Skin epidermis (tissue), 12 donors: ENCODE data around the gene ACIN1.

Experiments
- H3K27ac ChIP-seq, 21 experiments: fragments of 200-600 bp; sonication (generic) in 11 of 21; one replicate each; pipeline ENCODE4 v1.5.0; 2020; ENCODE audit warnings: mild to moderate bottlenecking in 3 of 21, inconsistent platforms in 2 of 21, moderate library complexity in 2 of 21
- H3K4me3 ChIP-seq, 7 experiments: fragments of 200-600 bp; sonication (generic) in 2 of 7; one replicate each; pipeline ENCODE4 v1.5.0; 2020; ENCODE audit warnings: inconsistent platforms in 2 of 7, mild to moderate bottlenecking in 2 of 7, moderate library complexity in 1 of 7

ACIN1 gene

GRCh38 chr14:23067847-23068788 lies 26.8 kb downstream of the ACIN1 start:
- Histone ChIP-seq H3K4me3 (no peak overlapping the region), H3K27ac (peak overlapping the region in 1 of 21 experiments; percentile 5)

DNA sequence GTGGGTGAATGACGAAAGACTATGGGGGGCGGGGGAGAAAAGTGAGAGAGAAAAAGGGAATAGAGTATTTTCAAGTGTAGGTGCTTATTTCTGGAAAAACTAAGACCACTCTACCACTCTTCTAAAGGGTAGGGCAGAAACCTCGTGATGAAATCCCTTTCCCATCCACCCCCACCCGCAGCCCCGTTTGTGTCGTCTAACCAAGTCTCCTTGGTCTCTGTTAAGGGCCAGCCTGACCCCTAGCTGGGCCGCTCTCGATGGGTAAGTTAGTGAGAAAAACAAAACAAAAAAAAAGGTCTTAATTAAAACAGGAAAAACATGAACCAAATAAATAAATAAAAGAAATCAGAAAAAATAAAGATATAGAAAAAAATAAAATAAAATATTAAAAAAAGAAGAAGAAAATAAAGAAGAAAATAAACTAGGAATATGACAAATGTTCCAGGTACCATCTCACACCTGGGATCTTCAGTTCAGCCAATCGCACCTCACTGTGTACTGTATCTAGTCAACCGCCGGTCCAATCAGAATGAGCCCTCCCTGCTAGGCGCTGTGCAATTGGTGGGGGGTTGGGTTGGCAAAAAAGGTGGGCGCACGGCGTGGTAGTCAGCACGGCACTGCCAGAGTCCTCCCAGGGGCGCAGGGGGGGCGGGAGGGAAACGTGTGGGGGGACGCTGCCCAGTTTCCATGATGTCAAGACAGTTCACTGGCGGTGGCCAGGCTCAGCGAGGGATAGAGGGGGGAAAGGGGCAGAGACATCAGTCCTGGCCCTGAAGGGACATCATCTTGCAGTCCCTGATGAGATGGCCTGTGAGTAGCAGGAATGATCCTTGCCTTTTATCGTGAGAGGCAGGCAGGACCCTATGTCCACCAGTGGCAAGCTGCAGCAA lies 27.8 kb downstream of the ACIN1 start:
- no peak overlapping the region for H3K27ac ChIP-seq
- H3K4me3 ChIP-seq, result no peak overlapping the region

GRCh38 chr14:23066368-23066767 lies 28.6 kb downstream of the ACIN1 start:
- H3K4me3 ChIP-seq, result no peak overlapping the region
- peak overlapping the region in 1 of 21 experiments; percentile 1 for H3K27ac ChIP-seq

DNA sequence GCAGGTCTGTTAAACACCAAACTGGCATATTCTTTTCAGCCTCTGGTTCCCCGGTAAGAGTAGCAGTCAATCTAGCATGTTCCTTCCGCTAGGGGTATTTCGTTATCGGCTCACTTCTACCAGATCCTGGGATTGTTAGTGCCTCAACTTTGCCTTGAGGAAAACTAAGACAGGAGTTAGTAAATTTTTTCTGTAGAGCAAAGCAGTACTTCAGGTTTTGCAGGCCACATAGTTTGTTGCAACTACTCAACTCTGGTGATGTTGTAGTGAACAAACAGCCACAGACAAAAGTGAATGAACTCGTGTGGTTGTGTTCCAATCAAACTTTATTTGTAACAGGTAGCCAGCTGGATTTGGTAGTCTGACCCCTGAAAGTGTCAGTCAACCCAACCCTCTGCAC lies 31.3 kb downstream of the ACIN1 start:
- Histone ChIP-seq H3K27ac (no peak overlapping the region), H3K4me3 (no peak overlapping the region)

GRCh38 chr14:23062002-23062401 lies 32.9 kb downstream of the ACIN1 start:
- peak overlapping the region in 2 of 21 experiments; percentile 17 to 40 for H3K27ac ChIP-seq
- H3K4me3 ChIP-seq, result no peak overlapping the region

DNA sequence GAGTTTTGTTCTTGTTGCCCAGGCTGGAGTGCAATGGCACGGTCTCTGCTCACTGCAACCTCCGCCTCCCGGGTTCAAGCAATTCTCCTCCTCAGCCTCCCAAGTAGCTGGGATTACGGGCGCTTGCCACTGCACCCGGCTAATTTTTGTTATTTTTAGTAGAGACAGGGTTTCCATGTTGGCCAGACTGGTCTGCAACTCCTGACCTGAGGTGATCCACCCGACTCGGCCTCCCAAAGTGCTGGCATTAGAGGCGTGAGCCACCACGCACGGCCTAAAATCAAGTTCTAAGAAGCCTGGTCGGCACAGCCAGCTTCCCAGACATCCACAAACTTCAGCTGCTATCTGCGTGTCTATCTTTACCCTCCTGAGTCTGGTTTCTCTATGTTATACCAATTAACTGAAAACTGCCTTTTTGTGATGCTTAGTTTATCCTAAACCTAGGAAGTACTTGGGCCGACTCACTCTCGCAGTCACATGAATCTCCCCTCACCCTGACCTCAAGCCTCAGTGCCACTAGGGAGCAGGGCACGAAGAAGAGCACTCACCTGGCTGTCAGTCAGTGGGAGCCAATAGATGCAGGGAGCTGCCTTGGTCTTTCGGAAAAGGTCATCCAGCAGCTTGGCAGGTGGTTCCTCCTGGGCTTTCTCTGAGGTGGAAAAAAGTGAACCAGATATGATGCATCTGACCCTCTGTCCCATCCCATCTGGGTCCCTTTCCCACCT lies 34.2 kb downstream of the ACIN1 start:
- Histone ChIP-seq H3K27ac (peak overlapping the region in 1 of 21 experiments; percentile 7), H3K4me3 (no peak overlapping the region)

DNA sequence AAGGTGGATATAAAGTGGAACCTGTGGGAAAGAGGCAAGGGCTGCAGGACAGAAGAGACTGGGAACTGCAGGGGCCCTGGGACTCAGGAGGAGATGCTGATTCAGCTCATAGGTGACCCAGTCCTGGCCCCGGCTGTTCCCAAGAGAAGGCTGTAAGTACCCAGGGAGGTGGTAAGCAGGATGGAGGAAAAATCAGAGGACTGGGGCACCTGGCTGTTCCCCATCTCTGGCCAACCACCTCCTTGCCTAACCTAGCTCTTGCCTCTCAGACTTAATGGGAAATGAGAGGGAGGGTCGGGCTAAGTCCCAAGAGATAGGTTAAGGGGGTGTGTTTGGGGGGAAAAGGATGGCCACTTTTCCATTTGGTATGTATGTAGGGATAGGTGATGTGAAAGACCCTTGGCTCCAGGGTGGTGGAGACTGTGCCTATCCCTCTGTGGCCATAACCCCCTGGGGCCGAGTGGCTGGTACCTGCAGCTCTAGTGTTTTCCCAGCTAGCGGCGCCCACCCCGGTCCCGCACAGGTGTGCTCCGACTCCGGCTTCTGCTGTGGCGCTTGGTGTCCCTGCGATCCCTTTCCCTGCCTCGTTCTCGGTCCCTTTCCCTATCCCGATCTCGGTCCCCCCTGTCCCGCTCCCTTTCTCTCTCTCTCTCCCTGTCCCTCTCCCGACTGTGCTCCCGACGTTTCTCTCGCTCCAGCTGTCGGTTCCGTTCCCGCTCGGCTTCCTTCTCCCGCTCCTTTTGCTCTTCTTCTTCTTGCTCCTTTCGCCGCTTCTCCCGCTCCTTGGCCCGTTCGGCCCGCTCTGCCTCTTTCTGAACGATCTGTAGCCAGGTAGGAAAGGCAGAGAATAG lies 36.1 kb downstream of the ACIN1 start:
- Histone ChIP-seq H3K27ac (peak overlapping the region in 1 of 21 experiments; percentile 65), H3K4me3 (no peak overlapping the region)

GRCh38 chr14:23057757-23058653 lies 36.9 kb downstream of the ACIN1 start:
- peak overlapping the region; percentile 58 to 77 (median 62) for H3K4me3 ChIP-seq
- peak overlapping the region in 14 of 21 experiments; percentile 9 to 79 (median 56) for H3K27ac ChIP-seq

GRCh38 chr14:23056956-23057756 lies 37.8 kb downstream of the ACIN1 start, which contains the start of gene CDH24:
Gene CDH24, minus strand, starts transcription at chr14:23057520. Its CDS starts 1,787 bp downstream, at chr14:23055733.
- H3K4me3 ChIP-seq, result peak within 1 kb of the TSS; percentile 58 to 77 (median 62)
- H3K27ac ChIP-seq, result peak within 1 kb of the TSS in 17 of 21 experiments; percentile 9 to 80 (median 59)

DNA sequence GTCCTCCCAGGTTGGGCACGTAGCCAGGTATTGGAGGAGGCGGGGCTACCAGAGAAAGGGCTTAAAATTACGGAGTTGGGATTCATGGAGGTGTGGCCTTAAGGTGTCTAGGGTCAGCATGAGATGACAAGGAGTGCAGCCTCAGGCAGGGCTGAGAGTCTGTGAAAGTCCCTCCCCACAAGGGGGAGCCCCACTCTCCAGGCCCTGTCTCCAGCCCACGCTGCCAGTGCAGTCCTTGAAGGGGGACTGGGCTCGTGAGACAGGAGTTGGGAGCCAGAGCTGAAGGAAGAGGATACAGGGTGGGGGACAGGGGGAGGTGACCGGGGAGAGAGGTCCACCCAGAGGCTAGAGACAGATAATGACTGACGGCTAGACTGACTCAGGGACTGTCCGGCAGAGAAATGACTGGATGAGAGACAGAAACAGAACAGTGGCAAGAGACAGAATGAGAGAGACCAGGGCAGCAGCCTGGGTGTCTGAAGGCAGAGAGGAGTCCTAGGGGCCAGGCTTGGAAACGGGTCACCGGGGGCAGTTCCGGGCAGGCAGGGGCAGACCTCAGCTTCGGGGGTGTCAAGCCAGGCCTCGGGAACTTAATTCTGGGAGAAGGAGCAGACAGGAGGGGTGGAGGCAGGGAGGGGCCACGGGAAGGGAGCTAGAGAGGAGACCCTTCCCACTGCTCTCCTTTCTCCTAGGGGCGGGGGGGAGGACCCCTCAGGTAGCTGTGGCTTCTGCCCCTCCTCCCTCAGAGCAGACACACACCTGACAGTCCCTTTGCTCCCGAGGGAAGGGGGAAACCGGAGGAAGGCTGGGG lies 38.6 kb downstream of the ACIN1 start:
- H3K27ac ChIP-seq, result peak overlapping the region in 3 of 21 experiments; percentile 32 to 70 (median 62)
- H3K4me3 ChIP-seq, result peak overlapping the region in 6 of 7 experiments; percentile 58 to 77 (median 62)

DNA sequence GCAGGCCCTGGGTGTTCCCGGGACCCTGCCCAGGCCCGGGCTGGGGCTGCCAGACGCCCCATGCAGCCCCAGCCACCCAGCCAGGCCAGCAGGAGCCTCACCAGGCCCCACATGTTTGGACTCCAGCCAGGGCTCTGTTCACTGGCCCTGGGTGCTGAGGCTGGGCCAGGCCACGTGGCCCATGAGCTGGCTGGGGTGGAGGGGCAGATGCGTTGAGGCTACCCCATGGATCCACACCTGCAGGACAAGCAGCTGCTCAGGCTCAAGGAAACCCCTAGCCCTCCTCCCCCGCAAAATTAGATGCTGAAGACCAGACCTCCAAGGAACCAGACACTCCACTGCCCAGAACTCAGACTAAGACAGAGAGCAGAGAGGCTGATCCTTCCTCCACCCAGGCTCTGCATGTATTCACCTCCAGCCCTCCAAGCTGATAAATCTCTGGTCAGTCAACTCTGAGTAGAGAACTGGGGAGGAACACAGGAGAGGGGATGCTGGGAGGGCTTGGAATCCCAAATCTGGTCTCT lies 39.3 kb downstream of the ACIN1 start:
- Histone ChIP-seq H3K4me3 (no peak overlapping the region), H3K27ac (no peak overlapping the region)

DNA sequence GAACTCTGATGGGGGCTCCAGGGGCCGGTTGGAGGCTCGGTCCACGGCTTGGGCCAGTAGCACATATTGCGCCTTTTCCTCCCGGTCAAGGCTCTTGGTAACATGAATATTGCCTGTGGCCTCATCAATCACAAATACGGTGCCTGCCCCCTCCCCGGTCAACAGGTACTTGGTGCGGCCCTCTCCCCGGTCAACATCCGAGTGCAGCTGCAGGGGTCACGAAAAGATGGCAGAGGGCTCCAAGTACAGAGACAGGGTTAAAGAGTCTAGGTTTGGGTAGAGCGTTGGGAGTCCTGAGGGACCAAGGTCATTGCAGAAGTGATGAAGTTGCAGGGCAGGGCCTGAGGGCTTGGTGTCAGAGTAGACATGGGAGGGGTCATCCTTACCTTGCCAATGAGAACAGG lies 39.8 kb downstream of the ACIN1 start:
- H3K27ac ChIP-seq, result no peak overlapping the region
- no peak overlapping the region for H3K4me3 ChIP-seq

DNA sequence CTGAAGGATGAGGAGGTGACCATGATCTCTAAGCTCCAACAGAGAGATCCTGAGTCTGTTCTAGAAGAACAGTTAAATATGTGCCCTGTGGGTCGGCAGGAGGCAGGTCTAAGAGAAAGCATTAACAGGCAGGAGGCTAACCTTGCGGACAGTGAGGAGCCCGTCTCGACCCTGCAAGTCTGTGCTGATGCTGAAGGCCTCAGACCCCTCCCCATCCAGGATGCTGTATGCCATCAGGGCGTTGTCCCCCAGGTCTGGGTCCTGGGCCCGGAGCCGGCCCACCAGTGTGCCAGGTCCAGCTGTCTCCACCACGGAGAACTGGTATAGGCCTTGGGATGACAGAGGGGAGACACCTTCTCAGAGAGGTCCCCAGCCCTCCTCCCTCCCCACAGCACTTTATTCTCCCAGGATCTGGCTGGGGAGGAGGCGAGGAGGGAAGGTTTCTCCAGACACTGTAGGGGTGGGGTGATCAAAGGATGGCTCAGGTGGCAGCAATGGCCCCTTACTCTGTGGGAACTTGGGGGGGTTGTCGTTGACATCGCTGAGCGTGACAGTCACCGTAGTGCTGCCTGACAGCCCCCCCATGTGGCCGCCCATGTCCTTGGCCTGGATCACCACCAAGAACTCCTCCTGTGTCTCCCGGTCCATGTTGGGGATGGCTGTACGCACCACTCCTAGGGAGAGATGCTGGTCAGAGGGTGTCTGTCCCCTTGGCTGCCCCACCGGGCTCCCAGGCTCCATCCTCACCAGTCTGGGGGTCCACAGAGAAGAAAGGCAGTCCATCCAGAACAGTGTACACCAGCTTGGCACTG lies 40.7 kb downstream of the ACIN1 start:
- Histone ChIP-seq H3K4me3 (no peak overlapping the region), H3K27ac (no peak overlapping the region)

DNA sequence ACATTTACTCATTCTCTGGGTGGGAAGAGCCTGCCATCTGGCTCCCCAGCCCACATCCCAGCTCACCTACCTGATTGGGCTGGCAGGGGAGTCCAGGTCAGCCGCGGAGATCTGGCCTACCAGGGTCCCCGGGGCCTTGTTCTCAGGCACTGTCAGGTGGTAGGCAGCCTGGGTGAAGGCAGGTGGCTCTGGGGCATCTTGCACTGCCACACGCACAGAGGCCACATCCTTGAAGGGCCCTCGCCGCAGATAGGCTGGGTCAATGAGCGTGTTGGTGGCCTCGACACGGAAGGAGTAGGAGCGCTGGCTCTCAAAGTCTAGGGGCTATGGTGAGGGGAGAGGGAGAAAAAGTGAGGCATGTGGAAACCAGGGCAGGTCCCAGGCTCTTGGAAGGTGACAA lies 41.5 kb downstream of the ACIN1 start:
- H3K4me3 ChIP-seq, result no peak overlapping the region
- H3K27ac ChIP-seq, result no peak overlapping the region

- Histone ChIP-seq H3K4me3 (no peak overlapping the region), H3K27ac (no peak overlapping the region)
These were observed 42.3 kb downstream of the ACIN1 start for GRCh38 chr14:23052671-23053070.
